ENCODE measurements around the gene AKR1B15. TPM values are rescaled to one million over a fixed set of nuclear protein-coding genes. Genes with fewer than 3 reads are reported as not detected.

The AKR1B15 gene
- total and polyA plus RNA-seq, 9 of the 15 experiments (the other 6 are each of a cell fraction or from before 2014, with no cell fraction given) = not detected

DNA sequence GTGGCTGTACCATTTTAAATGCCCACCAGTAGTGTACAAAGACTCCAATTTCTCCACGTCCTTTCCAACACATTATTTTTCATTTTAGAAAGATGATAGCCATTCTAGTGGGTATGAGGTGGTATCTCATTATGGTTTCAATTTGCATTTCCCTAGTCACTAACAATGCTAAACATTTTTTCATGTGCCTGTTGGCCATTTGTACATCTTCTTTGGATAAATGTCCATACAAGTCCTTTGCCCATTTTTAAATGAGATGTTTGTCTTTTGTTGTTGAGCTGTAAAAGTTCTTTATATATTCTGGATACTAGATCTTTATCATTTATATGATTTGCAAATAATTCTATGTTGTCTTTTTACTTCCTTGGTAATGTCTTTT is 78.9 kb downstream of the AKR1B15 start (continued):
- TF ChIP-seq, protein P1, sequence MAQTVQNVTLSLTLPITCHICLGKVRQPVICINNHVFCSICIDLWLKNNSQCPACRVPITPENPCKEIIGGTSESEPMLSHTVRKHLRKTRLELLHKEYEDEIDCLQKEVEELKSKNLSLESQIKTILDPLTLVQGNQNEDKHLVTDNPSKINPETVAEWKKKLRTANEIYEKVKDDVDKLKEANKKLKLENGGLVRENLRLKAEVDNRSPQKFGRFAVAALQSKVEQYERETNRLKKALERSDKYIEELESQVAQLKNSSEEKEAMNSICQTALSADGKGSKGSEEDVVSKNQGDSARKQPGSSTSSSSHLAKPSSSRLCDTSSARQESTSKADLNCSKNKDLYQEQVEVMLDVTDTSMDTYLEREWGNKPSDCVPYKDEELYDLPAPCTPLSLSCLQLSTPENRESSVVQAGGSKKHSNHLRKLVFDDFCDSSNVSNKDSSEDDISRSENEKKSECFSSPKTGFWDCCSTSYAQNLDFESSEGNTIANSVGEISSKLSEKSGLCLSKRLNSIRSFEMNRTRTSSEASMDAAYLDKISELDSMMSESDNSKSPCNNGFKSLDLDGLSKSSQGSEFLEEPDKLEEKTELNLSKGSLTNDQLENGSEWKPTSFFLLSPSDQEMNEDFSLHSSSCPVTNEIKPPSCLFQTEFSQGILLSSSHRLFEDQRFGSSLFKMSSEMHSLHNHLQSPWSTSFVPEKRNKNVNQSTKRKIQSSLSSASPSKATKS (CRISPR knock-in tag; IDR thresholded peaks at IDR 0.05) = no peak

DNA sequence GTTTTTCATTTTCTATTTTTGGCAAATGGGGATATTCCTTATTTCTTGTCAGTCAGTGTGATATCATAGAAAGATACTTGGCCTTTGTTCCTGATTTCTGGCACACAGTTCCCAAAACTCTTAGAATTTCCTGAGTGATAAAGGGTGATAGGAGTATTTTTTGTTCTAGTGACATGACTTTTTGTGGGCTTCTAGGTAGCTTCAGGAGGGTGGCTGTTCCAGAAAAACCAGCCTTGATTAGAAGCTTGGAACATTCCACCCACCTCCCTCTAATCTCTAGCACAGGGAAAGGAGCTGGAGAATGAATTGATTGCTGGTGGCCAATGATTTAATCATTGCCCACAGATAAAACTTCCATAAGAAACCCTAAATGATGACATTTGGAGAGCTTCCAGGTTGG is 80.5 kb downstream of the AKR1B15 start:
- Histone ChIP-seq H3K27me3 (ENCODE audit: control insufficient read depth in 2 of 2, insufficient read depth in 2 of 2, low read length in 2 of 2) (peaks cover 0 to 5% of the 10 kb centered on the region in 2 experiments; a peak in 1 of 5 replicates), H3K36me3 (ENCODE audit: control insufficient read depth, insufficient read depth, low read length) (no peaks in the 10 kb centered on the region), H3K9ac (ENCODE audit: insufficient read depth in 1 of 2, low read depth in 2 of 2, low read length in 2 of 2) (no peak overlapping the region), H3K79me2 (ENCODE audit: control insufficient read depth, insufficient read depth, low read length) (no peaks in the 10 kb centered on the region), H3K27ac (ENCODE audit: extremely low read depth, low read depth, low read length) (no peak overlapping the region), H3K9me3 (replicated peaks; ENCODE audit: control insufficient read depth, insufficient read depth, low read depth, low read length) (no peaks in the 10 kb centered on the region), H2AFZ (ENCODE audit: low read depth, low read length) (no peak overlapping the region), H4K20me1 (replicated peaks; ENCODE audit: control insufficient read depth, insufficient read depth, low read length) (no peaks in the 10 kb centered on the region), H3K4me3 (no peak overlapping the region), H3K4me1 (replicated peaks in 1 of 2; ENCODE audit: control insufficient read depth in 2 of 2, insufficient read depth in 2 of 2, low read length in 2 of 2) (no peaks in the 10 kb centered on the region), H3K4me2 (ENCODE audit: insufficient read depth, low read length) (no peak overlapping the region), H3K9me1 (ENCODE audit: control insufficient read depth, insufficient read depth, low read length) (no peaks in the 10 kb centered on the region)
- in situ Hi-C loops (cut with MboI) (loop anchor here (5.0 kb wide), 1 partner anchor 318 kb away; no protein-coding TSS in a partner anchor), intact Hi-C loops (cut with micrococcal nuclease) (no loop called here)
- DNase-seq (ENCODE audit: extremely low read depth in 1 of 4, low spot score in 3 of 4) (no peak), FAIRE-seq (no peak), ATAC-seq (no peak)
- POLR2A ChIA-PET = interaction anchor here (2.5 kb wide), 1 partner anchor 17 kb away, joined by 10 read pairs; the partner anchor contains the start of gene BPGM
- CTCF ChIA-PET (ENCODE audit: low intra/inter-chr PET ratio) = interaction anchor here (0.6 kb wide), 1 partner anchor 67 kb away, joined by 3 read pairs; no protein-coding TSS in a partner anchor
- no TSS peak for BruUV-seq (replicated peaks)
- TF ChIP-seq ZC3H8 (IDR thresholded peaks at IDR 0.05) (no peak), CREBBP (IDR thresholded peaks at IDR 0.05; ENCODE audit: low read depth, low read length) (no peak), ZNF274 (IDR thresholded peaks at IDR 0.05; ENCODE audit: borderline replicate concordance, low read depth, low read length) (no peak), ZBTB1 (CRISPR knock-in tag; IDR thresholded peaks at IDR 0.05; ENCODE audit: borderline replicate concordance, low read depth) (no peak), SAFB2 (IDR thresholded peaks at IDR 0.05; ENCODE audit: borderline replicate concordance, low read depth, low read length, severe bottlenecking) (no peak), ETV5 (CRISPR knock-in tag; IDR thresholded peaks at IDR 0.05; ENCODE audit: low read depth) (no peak), HMG20A (CRISPR knock-in tag; conservative IDR thresholded peaks at IDR 0.05) (no peak), CHD4 (IDR thresholded peaks at IDR 0.05; ENCODE audit: insufficient read depth, insufficient replicate concordance, low read depth, low read length, poor library complexity, severe bottlenecking) (no peak)
- TF ChIP-seq, protein P2, sequence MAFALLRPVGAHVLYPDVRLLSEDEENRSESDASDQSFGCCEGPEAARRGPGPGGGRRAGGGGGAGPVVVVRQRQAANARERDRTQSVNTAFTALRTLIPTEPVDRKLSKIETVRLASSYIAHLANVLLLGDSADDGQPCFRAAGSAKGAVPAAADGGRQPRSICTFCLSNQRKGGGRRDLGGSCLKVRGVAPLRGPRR (CRISPR knock-in tag; IDR thresholded peaks at IDR 0.05) = no peak
- TF ChIP-seq, protein P3, sequence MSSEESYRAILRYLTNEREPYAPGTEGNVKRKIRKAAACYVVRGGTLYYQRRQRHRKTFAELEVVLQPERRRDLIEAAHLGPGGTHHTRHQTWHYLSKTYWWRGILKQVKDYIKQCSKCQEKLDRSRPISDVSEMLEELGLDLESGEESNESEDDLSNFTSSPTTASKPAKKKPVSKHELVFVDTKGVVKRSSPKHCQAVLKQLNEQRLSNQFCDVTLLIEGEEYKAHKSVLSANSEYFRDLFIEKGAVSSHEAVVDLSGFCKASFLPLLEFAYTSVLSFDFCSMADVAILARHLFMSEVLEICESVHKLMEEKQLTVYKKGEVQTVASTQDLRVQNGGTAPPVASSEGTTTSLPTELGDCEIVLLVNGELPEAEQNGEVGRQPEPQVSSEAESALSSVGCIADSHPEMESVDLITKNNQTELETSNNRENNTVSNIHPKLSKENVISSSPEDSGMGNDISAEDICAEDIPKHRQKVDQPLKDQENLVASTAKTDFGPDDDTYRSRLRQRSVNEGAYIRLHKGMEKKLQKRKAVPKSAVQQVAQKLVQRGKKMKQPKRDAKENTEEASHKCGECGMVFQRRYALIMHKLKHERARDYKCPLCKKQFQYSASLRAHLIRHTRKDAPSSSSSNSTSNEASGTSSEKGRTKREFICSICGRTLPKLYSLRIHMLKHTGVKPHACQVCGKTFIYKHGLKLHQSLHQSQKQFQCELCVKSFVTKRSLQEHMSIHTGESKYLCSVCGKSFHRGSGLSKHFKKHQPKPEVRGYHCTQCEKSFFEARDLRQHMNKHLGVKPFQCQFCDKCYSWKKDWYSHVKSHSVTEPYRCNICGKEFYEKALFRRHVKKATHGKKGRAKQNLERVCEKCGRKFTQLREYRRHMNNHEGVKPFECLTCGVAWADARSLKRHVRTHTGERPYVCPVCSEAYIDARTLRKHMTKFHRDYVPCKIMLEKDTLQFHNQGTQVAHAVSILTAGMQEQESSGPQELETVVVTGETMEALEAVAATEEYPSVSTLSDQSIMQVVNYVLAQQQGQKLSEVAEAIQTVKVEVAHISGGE (CRISPR knock-in tag; IDR thresholded peaks at IDR 0.05) = no peak
- TF ChIP-seq, protein P4, sequence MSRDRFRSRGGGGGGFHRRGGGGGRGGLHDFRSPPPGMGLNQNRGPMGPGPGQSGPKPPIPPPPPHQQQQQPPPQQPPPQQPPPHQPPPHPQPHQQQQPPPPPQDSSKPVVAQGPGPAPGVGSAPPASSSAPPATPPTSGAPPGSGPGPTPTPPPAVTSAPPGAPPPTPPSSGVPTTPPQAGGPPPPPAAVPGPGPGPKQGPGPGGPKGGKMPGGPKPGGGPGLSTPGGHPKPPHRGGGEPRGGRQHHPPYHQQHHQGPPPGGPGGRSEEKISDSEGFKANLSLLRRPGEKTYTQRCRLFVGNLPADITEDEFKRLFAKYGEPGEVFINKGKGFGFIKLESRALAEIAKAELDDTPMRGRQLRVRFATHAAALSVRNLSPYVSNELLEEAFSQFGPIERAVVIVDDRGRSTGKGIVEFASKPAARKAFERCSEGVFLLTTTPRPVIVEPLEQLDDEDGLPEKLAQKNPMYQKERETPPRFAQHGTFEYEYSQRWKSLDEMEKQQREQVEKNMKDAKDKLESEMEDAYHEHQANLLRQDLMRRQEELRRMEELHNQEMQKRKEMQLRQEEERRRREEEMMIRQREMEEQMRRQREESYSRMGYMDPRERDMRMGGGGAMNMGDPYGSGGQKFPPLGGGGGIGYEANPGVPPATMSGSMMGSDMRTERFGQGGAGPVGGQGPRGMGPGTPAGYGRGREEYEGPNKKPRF (IDR thresholded peaks at IDR 0.05; ENCODE audit: low read depth, low read length) = no peak

Data from K562 (cell line).